Left lung (tissue), 14 donors: ENCODE measurements around the gene BASP1. TPM values are rescaled to one million over a fixed set of nuclear protein-coding genes. Genes with fewer than 3 reads are reported as not detected.

ENCODE experiments used
- ATAC-seq: fragments of 200-7000 bp; cut with Tn5 transposase; one replicate; pipeline ENCODE4 v1.9.1; 2020; ENCODE audit warnings: moderate library complexity
- DNase-seq, 4 donors: peaks; one replicate each; pipeline ENCODE4 v3.0.0-alpha.2; 2013 to 2020
- H3K27ac ChIP-seq, 2 donors: fragments of 200-600 bp; sonication (generic) in 1 of 2; one replicate each; pipeline versions ENCODE4 v1.5.0 to v1.8.0; 2020 to 2021
- H3K27me3 ChIP-seq, 2 donors: fragments of 200-600 bp; sonication (generic) in 1 of 2; one replicate each; pipeline versions ENCODE4 v1.5.0 to v1.8.0; 2020 to 2021
- H3K36me3 ChIP-seq, 2 donors: fragments of 200-600 bp; sonication (generic) in 1 of 2; one replicate each; pipeline versions ENCODE4 v1.5.0 to v1.8.0; 2020 to 2021
- H3K4me1 ChIP-seq, 2 donors: fragments of 200-600 bp; one replicate each; pipeline ENCODE4 v1.8.0; 2021
- H3K4me3 ChIP-seq, 2 donors: fragments of 200-600 bp; sonication (generic) in 1 of 2; one replicate each; pipeline versions ENCODE4 v1.5.0 to v1.8.0; 2020 to 2021; ENCODE audit warnings: mild to moderate bottlenecking in 1 of 2
- H3K9me3 ChIP-seq, 2 donors: fragments of 200-600 bp; sonication (generic) in 1 of 2; one replicate each; pipeline versions ENCODE4 v1.5.0 to v1.8.0; 2020 to 2021
- CTCF ChIP-seq, 2 donors: fragments of 200-600 bp; sonication (generic) in 1 of 2; IDR thresholded peaks; one replicate each; pipeline versions ENCODE4 v1.5.0 to v1.8.0; 2021; ENCODE audit warnings: antibody characterized with exemption in 2 of 2
- intact Hi-C, 2 donors: fragments of 100-400 bp; cut with DNase I; formaldehyde crosslinking; loops; one replicate each; pipeline versions ENCODE4 v1.11.2 to v1.14.2; 2022
- long read RNA-seq, 12 donors: library from polyadenylated mRNA in 2 of 12; unstranded in 2 of 12; transcript quantifications; one replicate each; pipeline ENCODE4 v2.0.0 and lab custom pipeline, GENCODE V29; 2019 to 2026
- polyA plus RNA-seq, 6 donors: library from polyadenylated mRNA; unstranded; fragments of 120-200 nt; gene quantifications; one replicate each; pipeline ENCODE4 v1.2.1, GENCODE V29; 2013; ENCODE audit not compliant: insufficient read length in 6 of 6
- total RNA-seq, 2 donors: library from RNA; stranded (reverse); fragmentation: NEBNext Ultra II Directional; extraction: Animal tissue kit (Norgen Biotek cat#: 25700); gene quantifications; one replicate each; pipeline ENCODE4 v1.2.1, GENCODE V29; 2021
- donor health status: DM: no; HTN: yes; CAD: no.
- donor health status: DM: no; HTN: no; CAD: no.

Gene BASP1
- total RNA-seq (10 to 100 TPM; 22.9 to 45.9 TPM), polyA plus RNA-seq (10 to 100 TPM; 34.7 to 63.2 (median 42.8) TPM)
- long read RNA-seq, donor 1, transcript BASP1-201 (2 exons, 1,878 nt) = major isoform, 51 of 51 reads
- long read RNA-seq, donor 1, partial matches to known transcripts = 0 of 51 reads
- long read RNA-seq, donor 1, other reads (novel, unspliced or antisense) = 0 of 51 reads
- long read RNA-seq, donor 2, transcript BASP1-201 (2 exons, 1,878 nt) = major isoform, 25 of 25 reads
- long read RNA-seq, donor 2, partial matches to known transcripts = 0 of 25 reads
- long read RNA-seq, donor 2, other reads (novel, unspliced or antisense) = 0 of 25 reads
- long read RNA-seq, donor 3, transcript BASP1-201 (2 exons, 1,878 nt) = major isoform, 18 of 18 reads
- long read RNA-seq, donor 3, partial matches to known transcripts = 0 of 18 reads
- long read RNA-seq, donor 3, other reads (novel, unspliced or antisense) = 0 of 18 reads
- long read RNA-seq, donor 4, partial matches to known transcripts = 0 of 1 reads
- long read RNA-seq, donor 4, other reads (novel, unspliced or antisense) = 1 of 1 reads
- long read RNA-seq, donor 5, transcript BASP1-201 (2 exons, 1,878 nt) = major isoform, 11 of 11 reads
- long read RNA-seq, donor 5, partial matches to known transcripts = 0 of 11 reads
- long read RNA-seq, donor 5, other reads (novel, unspliced or antisense) = 0 of 11 reads
- long read RNA-seq, donor 6, transcript BASP1-201 (2 exons, 1,878 nt) = major isoform, 21 of 21 reads
- long read RNA-seq, donor 6, partial matches to known transcripts = 0 of 21 reads
- long read RNA-seq, donor 6, other reads (novel, unspliced or antisense) = 0 of 21 reads
- long read RNA-seq, donor 7, transcript BASP1-201 (2 exons, 1,878 nt) = major isoform, 5 of 16 reads
- long read RNA-seq, donor 7, partial matches to known transcripts = 11 of 16 reads
- long read RNA-seq, donor 7, other reads (novel, unspliced or antisense) = 0 of 16 reads
- long read RNA-seq, donor 8, transcript BASP1-201 (2 exons, 1,878 nt) = major isoform, 16 of 16 reads
- long read RNA-seq, donor 8, partial matches to known transcripts = 0 of 16 reads
- long read RNA-seq, donor 8, other reads (novel, unspliced or antisense) = 0 of 16 reads
- long read RNA-seq, donor 9, partial matches to known transcripts = 0 of 1 reads
- long read RNA-seq, donor 9, other reads (novel, unspliced or antisense) = 0 of 1 reads
- long read RNA-seq, donor 10, partial matches to known transcripts = 0 of 4 reads
- long read RNA-seq, donor 10, other reads (novel, unspliced or antisense) = 3 of 4 reads
- long read RNA-seq, donor 11, transcript BASP1-201 (2 exons, 1,878 nt) = major isoform, 314 of 320 reads
- long read RNA-seq, donor 11, partial matches to known transcripts = 0 of 320 reads
- long read RNA-seq, donor 11, other reads (novel, unspliced or antisense) = 5 of 320 reads
- long read RNA-seq, donor 12, transcript BASP1-201 (2 exons, 1,878 nt) = major isoform, 15 of 15 reads
- long read RNA-seq, donor 12, partial matches to known transcripts = 0 of 15 reads
- long read RNA-seq, donor 12, other reads (novel, unspliced or antisense) = 0 of 15 reads

- Histone ChIP-seq H3K27ac (peak within 1 kb of the TSS; percentile 69 to 86), H3K9me3 (no peaks in the 10 kb centered on the region)
- intact Hi-C loops = loop anchor here in 1 of 2 donors (10.0 kb wide), 1 partner anchor 1067 kb away; no protein-coding TSS in a partner anchor
Observed at GRCh38 chr5:17217493-17218352, at the start of gene BASP1. TSS of gene BASP1 (plus strand) at chr5:17217631. CDS start at chr5:17275217, 57,586 bp downstream.

GRCh38 chr5:17169507-17169906 lies 47.9 kb upstream of the BASP1 start:
- intact Hi-C loops = no loop called here
- Histone ChIP-seq H3K27me3 (no peaks in the 10 kb centered on the region), H3K4me1 (peaks cover 0 to 9% of the 10 kb centered on the region in 2 donors), H3K27ac (no peak overlapping the region), H3K9me3 (no peaks in the 10 kb centered on the region), H3K36me3 (no peaks in the 10 kb centered on the region), H3K4me3 (no peak overlapping the region)
- DNase-seq = peak in 2 of 4 donors; percentile 86 to 88
- peak; percentile 40 for ATAC-seq
- no peak for TF ChIP-seq CTCF (IDR thresholded peaks at IDR 0.05)

More at GRCh38 chr5:17217493-17218352, at the start of gene BASP1:
- TF ChIP-seq CTCF (IDR thresholded peaks at IDR 0.05) = no peak
- Histone ChIP-seq H3K27me3 (peaks cover 0 to 39% of the 10 kb centered on the region in 2 donors), H3K4me1 (peaks cover 7 to 27% of the 10 kb centered on the region in 2 donors), H3K4me3 (peak within 1 kb of the TSS; percentile 57 to 71), H3K36me3 (no peaks in the 10 kb centered on the region)
- ATAC-seq = peak; percentile 64
- DNase-seq = peak; percentile 76 to 97 (median 90)

GRCh38 chr5:17172791-17173190 lies 44.6 kb upstream of the BASP1 start:
- Histone ChIP-seq H3K27me3 (no peaks in the 10 kb centered on the region), H3K4me3 (no peak overlapping the region), H3K9me3 (no peaks in the 10 kb centered on the region), H3K27ac (no peak overlapping the region), H3K36me3 (no peaks in the 10 kb centered on the region), H3K4me1 (peaks cover 0 to 9% of the 10 kb centered on the region in 2 donors)
- no peak for TF ChIP-seq CTCF (IDR thresholded peaks at IDR 0.05)
- intact Hi-C loops = no loop called here
- no peak for ATAC-seq
- no peak for DNase-seq

GRCh38 chr5:17174965-17175364 lies 42.5 kb upstream of the BASP1 start:
- no peaks in the 10 kb centered on the region for H3K36me3 ChIP-seq
- H3K27ac ChIP-seq = no peak overlapping the region
- no peak for ATAC-seq
- H3K27me3 ChIP-seq = no peaks in the 10 kb centered on the region
- H3K4me1 ChIP-seq = peaks cover 0 to 8% of the 10 kb centered on the region in 2 donors
- no peak for TF ChIP-seq CTCF (IDR thresholded peaks at IDR 0.05)
- intact Hi-C loops = no loop called here
- no peaks in the 10 kb centered on the region for H3K9me3 ChIP-seq
- H3K4me3 ChIP-seq = no peak overlapping the region
- DNase-seq = no peak
